Uterus (tissue), 2 donors: Measurements from ENCODE around the gene SARS1.

Experiments used
- CTCF ChIP-seq, 4 experiments: fragments of 200-600 bp in 2 of 4; fragments of 450-650 bp in 2 of 4; sonication (generic) in 2 of 4; IDR thresholded peaks; one replicate each; pipeline ENCODE4 v1.5.1; 2016 to 2019; ENCODE audit warnings: antibody characterized with exemption in 4 of 4, mild to moderate bottlenecking in 2 of 4, moderate library complexity in 1 of 4
- POLR2A ChIP-seq, 2 donors: fragments of 450-650 bp; IDR thresholded peaks; one replicate each; pipeline ENCODE4 v1.6.1; 2016; ENCODE audit warnings: antibody characterized with exemption in 2 of 2, mild to moderate bottlenecking in 1 of 2, moderate library complexity in 1 of 2

DNA sequence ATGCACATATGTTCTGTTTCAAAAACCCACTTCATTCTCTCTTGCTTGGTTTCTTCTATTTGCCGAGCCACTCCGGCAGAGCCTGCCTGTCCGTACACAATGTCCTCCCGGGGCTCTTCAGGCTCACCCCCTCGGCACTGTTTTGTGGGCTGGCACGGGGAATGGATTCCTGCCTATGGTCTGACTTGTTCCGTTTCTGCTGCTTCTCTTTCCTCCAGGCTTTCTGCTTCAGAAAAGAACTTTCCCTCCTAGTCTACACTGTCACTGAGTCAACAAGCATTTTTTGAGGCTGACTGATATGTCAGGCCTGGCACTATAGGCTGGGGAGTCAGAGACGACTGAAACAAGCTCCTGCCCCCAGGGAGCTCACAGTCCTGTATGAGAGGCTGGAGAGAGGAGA, 28.4 kb upstream of the SARS1 start:
- TF ChIP-seq CTCF (IDR thresholded peaks at IDR 0.05) (no peak), POLR2A (IDR thresholded peaks at IDR 0.05) (no peak)
